Measurements from ENCODE around the gene CBFA2T3. TPM values are rescaled to one million over a fixed set of nuclear protein-coding genes. Genes with fewer than 3 reads are reported as not detected.

Gene CBFA2T3
- total and polyA plus RNA-seq, 2 of the 8 experiments (the other 6 are each of a cell fraction or from before 2014, with no cell fraction given) = 0.51 to 1.3 TPM

DNA sequence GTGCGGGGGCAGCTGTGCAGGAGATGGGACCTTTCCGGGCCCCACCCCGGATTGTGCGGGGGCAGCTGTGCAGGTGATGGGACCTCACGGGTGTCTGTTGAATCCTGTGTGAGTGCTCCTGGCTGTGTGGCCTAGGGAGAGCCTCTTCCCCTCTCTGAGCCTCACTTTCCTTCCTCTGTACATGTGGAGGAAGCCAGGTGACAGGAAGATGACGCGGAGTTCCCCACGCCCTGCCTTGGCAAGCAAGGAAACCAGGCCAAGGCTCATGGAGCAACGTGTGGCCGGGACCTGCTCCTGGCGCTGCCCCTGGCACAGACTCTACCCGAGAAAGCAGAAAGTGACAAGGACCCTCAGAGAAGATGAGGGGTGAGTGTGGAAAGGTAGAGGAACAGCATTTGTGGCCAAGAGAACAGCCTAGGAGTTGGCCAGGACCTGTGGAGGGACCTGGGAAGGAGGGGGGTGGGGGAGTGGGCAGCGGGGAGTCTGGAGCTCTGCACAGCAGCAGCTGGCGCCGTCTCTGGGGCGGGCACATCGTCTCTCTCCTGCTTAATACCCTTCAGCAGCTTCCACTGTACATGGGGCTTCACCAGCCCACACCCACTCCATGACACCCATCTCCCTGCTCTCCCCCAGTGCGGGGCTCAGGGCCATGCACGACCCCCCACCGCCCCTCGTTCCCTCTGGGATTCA is 72.2 kb downstream of the CBFA2T3 start (continued):
- TF ChIP-seq SAP30 (IDR thresholded peaks at IDR 0.05; ENCODE audit: insufficient read depth, insufficient replicate concordance, low read length) (no peak), TCF12 (IDR thresholded peaks at IDR 0.05; ENCODE audit: low read depth, low read length) (no peak)
